ENCODE data around the gene RIOK2. TPM values are rescaled to one million over a fixed set of nuclear protein-coding genes. Genes with fewer than 3 reads are reported as not detected.

The RIOK2 gene
- total RNA-seq, 1 donor from 2014 or later = 21.1 TPM

GRCh38 chr5:97157689-97158088 is 25.4 kb downstream of the RIOK2 start:
- H3K36me3 ChIP-seq = peaks cover 24% of the 10 kb centered on the region
- H3K4me3 ChIP-seq = no peak overlapping the region
- H3K4me1 ChIP-seq = no peaks in the 10 kb centered on the region
- TF ChIP-seq CTCF (IDR thresholded peaks at IDR 0.05; ENCODE audit: borderline replicate concordance) = no peak
- no peak overlapping the region for H3K27ac ChIP-seq (replicated peaks)
- no peaks in the 10 kb centered on the region for H3K27me3 ChIP-seq (ENCODE audit: low read depth)
- DNase-seq = no peak
- peaks cover 22% of the 10 kb centered on the region for H3K9me3 ChIP-seq (replicated peaks)
- intact Hi-C loops (cut with micrococcal nuclease) = no loop called here

DNA sequence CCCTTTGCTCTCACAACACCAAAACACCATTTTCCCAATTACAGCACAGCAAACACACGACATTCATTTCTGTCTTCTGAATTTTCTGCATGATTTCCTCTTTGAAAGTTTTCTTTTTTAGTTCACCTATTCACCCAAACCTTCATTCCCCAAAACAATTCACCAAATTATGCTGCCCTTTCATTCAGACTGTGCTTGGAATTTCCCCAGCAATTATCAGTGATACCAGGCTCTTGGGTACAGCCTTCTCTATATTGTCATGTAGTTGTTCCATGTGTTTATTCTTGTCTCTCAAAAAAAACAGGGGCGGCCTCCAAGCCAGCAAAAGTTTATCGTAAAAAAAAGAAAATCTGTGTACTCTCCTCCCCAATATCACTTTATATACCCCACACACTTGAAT is 31.7 kb downstream of the RIOK2 start:
- Histone ChIP-seq H3K36me3 (no peaks in the 10 kb centered on the region), H3K4me1 (no peaks in the 10 kb centered on the region), H3K27ac (replicated peaks) (no peak overlapping the region), H3K4me3 (no peak overlapping the region), H3K27me3 (ENCODE audit: low read depth) (no peaks in the 10 kb centered on the region), H3K9me3 (replicated peaks) (no peaks in the 10 kb centered on the region)
- DNase-seq = no peak
- TF ChIP-seq CTCF (IDR thresholded peaks at IDR 0.05; ENCODE audit: borderline replicate concordance) = no peak
- intact Hi-C loops (cut with micrococcal nuclease) = no loop called here

DNA sequence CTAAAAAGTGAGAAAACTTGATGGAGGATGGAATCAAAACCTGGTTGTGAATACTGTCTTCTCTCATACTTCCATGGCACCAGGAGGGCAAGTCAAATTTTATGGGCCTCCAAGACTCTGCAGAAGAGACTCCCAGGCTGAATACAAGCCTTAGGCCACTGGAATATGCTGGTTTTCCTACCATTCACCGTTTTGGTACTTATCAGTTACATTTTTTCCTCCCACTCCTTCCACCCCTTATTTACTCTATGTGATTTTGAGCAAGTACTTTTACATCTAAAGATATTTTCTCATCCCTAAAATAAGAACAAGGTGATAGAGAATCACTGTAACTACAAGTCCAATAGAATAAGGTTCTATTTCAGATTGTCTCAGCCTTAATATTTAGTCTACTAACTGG is 32.6 kb downstream of the RIOK2 start:
- no peaks in the 10 kb centered on the region for H3K9me3 ChIP-seq (replicated peaks)
- no peak for TF ChIP-seq CTCF (IDR thresholded peaks at IDR 0.05; ENCODE audit: borderline replicate concordance)
- intact Hi-C loops (cut with micrococcal nuclease) = no loop called here
- H3K4me1 ChIP-seq = no peaks in the 10 kb centered on the region
- no peaks in the 10 kb centered on the region for H3K36me3 ChIP-seq
- DNase-seq = no peak
- H3K27me3 ChIP-seq (ENCODE audit: low read depth) = no peaks in the 10 kb centered on the region
- no peak overlapping the region for H3K27ac ChIP-seq (replicated peaks)
- H3K4me3 ChIP-seq = no peak overlapping the region

DNA sequence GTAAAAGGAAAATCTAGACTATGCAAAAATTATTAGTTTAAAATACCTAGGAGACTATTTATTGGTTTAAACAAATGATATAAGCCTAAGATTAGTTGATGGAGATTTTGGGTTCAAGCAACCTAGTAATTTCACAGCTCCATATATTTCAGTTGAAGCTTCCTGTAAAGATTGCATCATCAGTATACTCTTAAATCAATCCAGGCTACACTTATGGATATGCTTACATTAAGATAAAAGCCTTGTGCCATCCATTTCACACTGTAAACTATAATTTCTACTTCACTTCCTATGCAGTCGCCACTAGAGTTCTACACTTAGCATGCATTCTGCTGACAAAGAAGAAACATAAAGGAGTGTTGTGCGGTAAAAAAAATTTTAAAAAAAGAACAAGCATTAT is 33.3 kb downstream of the RIOK2 start:
- Histone ChIP-seq H3K9me3 (replicated peaks) (no peaks in the 10 kb centered on the region), H3K4me3 (no peak overlapping the region)
- intact Hi-C loops (cut with micrococcal nuclease) = no loop called here

DNA sequence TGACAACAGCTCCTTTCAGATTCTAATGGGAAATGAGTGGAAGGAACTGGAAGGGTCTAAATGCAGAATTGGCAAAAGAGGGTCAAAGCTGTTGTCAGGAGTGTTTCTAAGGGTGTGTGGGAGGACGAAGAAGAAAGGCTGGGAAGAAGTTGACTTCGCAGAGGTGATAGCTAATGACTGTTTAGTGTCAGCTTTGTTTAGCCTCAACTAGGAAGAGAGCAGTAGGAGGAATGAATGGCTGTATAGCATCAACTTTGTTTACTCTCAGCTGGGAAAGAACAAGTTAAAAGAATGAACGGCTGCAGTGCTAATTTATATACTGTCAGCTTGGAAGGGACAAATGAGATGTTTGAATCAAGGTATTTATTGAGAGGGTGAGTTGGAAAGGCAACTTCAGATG is 34.8 kb downstream of the RIOK2 start:
- no peaks in the 10 kb centered on the region for H3K9me3 ChIP-seq (replicated peaks)
- TF ChIP-seq CTCF (IDR thresholded peaks at IDR 0.05; ENCODE audit: borderline replicate concordance) = no peak
- intact Hi-C loops (cut with micrococcal nuclease) = no loop called here
- H3K4me1 ChIP-seq = no peaks in the 10 kb centered on the region
- H3K27me3 ChIP-seq (ENCODE audit: low read depth) = no peaks in the 10 kb centered on the region
- DNase-seq = no peak
- H3K27ac ChIP-seq (replicated peaks) = no peak overlapping the region
- H3K4me3 ChIP-seq = no peak overlapping the region
- no peaks in the 10 kb centered on the region for H3K36me3 ChIP-seq

More for the DNA sequence above, 33.3 kb downstream of the RIOK2 start:
- DNase-seq = no peak
- TF ChIP-seq CTCF (IDR thresholded peaks at IDR 0.05; ENCODE audit: borderline replicate concordance) = no peak
- no peaks in the 10 kb centered on the region for H3K27me3 ChIP-seq (ENCODE audit: low read depth)
- no peaks in the 10 kb centered on the region for H3K36me3 ChIP-seq
- H3K4me1 ChIP-seq = no peaks in the 10 kb centered on the region
- H3K27ac ChIP-seq (replicated peaks) = no peak overlapping the region

GRCh38 chr5:97143704-97144103 is 39.3 kb downstream of the RIOK2 start:
- H3K36me3 ChIP-seq = no peaks in the 10 kb centered on the region
- intact Hi-C loops (cut with micrococcal nuclease) = no loop called here
- no peaks in the 10 kb centered on the region for H3K9me3 ChIP-seq (replicated peaks)
- no peaks in the 10 kb centered on the region for H3K27me3 ChIP-seq (ENCODE audit: low read depth)
- no peak for TF ChIP-seq CTCF (IDR thresholded peaks at IDR 0.05; ENCODE audit: borderline replicate concordance)
- no peak for DNase-seq
- H3K27ac ChIP-seq (replicated peaks) = no peak overlapping the region
- no peak overlapping the region for H3K4me3 ChIP-seq
- peaks cover 5% of the 10 kb centered on the region for H3K4me1 ChIP-seq

Data from left ventricle myocardium inferior (tissue), 1 donor.